ENCODE data around the gene SSBP3.
A peak's percentile ranks its signal among the peaks of the same experiment; 100 is the strongest.

SSBP3 gene

DNA sequence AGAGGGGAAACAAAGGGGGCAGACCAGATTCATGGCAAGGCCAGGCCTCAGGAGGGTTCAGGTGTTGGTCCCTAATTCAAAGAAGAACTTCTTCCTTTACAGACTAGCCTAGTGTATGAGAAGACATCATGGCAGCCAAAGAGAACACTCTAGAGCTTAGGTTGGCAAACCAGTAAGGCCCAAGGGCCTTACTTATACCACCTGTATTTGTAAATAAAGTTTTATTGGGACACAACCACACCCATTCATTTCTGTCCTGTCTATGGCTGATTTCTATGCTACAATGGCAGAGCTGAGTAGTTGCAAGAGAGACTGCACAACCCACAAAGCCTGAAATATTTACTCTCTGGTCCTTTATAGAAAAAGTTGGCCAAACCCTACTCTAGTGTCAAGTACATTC is 42.3 kb downstream of the SSBP3 start:
- Mint-ChIP-seq H3K27ac (no peak overlapping the region), H3K9me3 (no peaks in the 10 kb centered on the region), H3K27me3 (no peaks in the 10 kb centered on the region), H3K4me1 (ENCODE audit: low read depth) (peaks cover 71% of the 10 kb centered on the region), H3K36me3 (ENCODE audit: low read depth) (peaks cover 10% of the 10 kb centered on the region), H3K4me3 (no peak overlapping the region)
- DNase-seq = no peak

DNA sequence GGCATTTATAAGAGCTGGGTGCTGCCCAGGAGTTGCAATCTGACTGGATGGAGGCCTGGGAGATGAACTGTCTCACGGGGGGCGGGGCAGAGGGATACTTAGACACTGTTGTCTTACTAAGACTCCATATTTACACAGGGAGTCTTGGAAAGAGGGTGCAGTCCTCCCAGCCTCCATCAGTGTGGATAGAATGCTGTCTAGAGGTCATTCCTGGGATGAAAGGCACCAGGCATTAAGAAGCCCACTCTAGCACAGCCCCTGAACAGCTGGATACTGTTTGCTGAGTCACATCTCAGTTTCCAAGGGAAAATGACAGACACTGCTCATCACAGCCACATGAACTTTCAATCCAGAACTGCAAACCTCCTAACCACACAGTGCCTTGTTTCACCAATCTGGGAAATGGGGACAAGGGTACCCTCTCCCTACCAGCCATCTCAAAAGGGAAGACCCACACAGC is 43.3 kb downstream of the SSBP3 start:
- H3K27ac Mint-ChIP-seq = no peak overlapping the region
- H3K4me3 Mint-ChIP-seq = no peak overlapping the region
- H3K36me3 Mint-ChIP-seq (ENCODE audit: low read depth) = peaks cover 16% of the 10 kb centered on the region
- no peaks in the 10 kb centered on the region for H3K27me3 Mint-ChIP-seq
- H3K9me3 Mint-ChIP-seq = no peaks in the 10 kb centered on the region
- DNase-seq = no peak
- H3K4me1 Mint-ChIP-seq (ENCODE audit: low read depth) = peaks cover 76% of the 10 kb centered on the region

DNA sequence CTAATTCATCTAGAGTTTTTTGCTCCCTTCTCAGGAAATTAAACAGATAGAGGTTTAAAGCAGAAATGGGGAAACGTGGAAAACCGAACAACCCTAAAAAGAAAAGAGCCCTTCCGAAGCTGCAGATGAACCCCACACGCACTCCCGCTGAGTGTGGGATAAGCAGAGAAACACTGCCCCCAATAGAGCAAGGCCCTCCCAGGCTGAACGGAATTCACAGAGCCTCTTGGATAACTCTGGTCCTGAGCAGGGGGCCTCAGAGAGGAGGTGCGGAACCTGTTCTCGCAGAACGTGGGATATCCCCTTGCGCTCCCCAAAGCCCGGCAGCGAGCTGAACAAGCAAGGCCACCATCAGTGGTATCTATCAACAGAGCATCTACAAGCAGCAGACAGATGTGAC is 44.9 kb downstream of the SSBP3 start:
- H3K27ac Mint-ChIP-seq = no peak overlapping the region
- no peaks in the 10 kb centered on the region for H3K27me3 Mint-ChIP-seq

DNA sequence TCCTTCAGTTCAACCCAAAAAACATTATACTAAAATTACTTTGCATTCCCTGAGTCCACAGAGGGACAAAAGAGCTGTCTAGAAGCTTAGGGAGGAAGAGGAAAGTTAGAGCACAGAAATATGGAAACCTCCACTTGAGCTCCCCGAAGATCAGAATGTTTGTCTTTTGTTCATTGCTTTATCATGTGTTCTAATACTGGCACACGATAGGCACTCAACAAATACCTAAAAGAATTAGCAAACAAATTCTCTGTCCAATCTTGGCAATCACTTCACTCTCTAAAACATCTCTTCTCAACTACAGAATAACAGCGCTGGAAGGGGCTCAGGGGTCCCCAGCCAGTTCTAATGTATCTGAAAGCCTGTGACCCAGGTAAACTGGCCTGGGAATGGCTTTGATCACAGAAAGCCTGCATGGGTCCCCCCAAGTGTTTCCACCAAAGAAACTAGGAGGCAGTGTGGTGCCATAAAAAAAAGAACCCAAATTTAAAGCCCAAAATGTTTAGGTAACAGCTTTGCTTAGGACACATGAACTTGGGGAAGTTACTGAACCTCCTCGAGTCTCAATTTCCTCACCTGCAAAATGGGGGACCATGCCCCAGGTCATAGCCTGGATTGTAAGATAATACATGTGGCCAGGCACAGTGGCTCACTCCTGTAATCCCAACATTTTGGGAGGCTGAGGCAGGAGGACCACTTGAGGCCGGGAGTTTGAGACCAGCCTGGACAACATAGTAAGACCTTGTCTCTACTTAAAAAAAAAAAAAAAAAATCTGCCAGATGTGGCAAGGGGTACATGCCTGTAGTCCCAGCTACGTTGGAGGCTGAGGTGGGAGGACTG is 45.8 kb downstream of the SSBP3 start:
- H3K36me3 Mint-ChIP-seq (ENCODE audit: low read depth) = peaks cover 13% of the 10 kb centered on the region
- no peaks in the 10 kb centered on the region for H3K27me3 Mint-ChIP-seq
- no peak overlapping the region for H3K4me3 Mint-ChIP-seq
- no peaks in the 10 kb centered on the region for H3K9me3 Mint-ChIP-seq
- DNase-seq = no peak
- peak overlapping the region; percentile 73 for H3K27ac Mint-ChIP-seq
- peaks cover 95% of the 10 kb centered on the region for H3K4me1 Mint-ChIP-seq (ENCODE audit: low read depth)

More for the DNA sequence above, 44.9 kb downstream of the SSBP3 start:
- Mint-ChIP-seq H3K36me3 (ENCODE audit: low read depth) (peaks cover 16% of the 10 kb centered on the region), H3K4me1 (ENCODE audit: low read depth) (peaks cover 91% of the 10 kb centered on the region), H3K4me3 (no peak overlapping the region), H3K9me3 (no peaks in the 10 kb centered on the region)
- DNase-seq = no peak

DNA sequence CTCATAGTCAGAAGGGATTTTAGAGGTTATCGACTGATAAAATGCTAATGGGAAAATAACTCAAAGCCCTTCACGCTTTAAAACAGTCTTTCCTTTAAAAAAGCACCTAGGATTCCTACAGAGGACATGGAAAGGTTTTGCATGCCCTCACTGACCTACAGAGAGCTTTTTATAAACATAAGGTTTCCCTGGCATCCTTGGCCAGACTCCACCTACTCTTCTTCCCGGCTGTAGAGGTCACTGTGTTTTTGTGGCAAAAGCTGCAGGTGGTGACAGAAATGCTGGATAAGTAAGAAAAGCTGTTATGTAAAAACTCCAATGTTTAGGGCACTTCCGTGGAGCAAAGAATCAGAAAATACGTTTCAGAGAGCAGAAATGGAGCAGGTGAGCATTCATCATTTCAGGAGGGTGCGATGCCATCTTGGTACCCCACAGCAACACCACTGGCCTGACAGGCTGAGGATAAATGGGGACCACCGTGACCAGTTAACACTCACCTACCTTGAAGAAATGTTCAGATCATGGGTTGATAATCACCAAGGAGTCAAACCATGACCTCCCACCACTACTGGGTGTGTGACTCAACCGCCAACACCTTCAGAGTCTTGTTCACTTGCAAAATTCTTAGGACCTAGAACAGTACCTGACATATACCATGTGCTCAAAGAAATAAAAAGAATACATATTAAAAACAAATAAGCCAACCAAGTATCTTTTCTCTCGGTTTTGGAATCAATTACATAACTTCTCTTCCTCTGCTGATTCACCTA is 46.6 kb downstream of the SSBP3 start:
- Mint-ChIP-seq H3K27ac (peak overlapping the region; percentile 73), H3K4me1 (ENCODE audit: low read depth) (peaks cover 96% of the 10 kb centered on the region), H3K4me3 (no peak overlapping the region), H3K27me3 (no peaks in the 10 kb centered on the region), H3K9me3 (no peaks in the 10 kb centered on the region), H3K36me3 (ENCODE audit: low read depth) (peaks cover 13% of the 10 kb centered on the region)
- no peak for DNase-seq

DNA sequence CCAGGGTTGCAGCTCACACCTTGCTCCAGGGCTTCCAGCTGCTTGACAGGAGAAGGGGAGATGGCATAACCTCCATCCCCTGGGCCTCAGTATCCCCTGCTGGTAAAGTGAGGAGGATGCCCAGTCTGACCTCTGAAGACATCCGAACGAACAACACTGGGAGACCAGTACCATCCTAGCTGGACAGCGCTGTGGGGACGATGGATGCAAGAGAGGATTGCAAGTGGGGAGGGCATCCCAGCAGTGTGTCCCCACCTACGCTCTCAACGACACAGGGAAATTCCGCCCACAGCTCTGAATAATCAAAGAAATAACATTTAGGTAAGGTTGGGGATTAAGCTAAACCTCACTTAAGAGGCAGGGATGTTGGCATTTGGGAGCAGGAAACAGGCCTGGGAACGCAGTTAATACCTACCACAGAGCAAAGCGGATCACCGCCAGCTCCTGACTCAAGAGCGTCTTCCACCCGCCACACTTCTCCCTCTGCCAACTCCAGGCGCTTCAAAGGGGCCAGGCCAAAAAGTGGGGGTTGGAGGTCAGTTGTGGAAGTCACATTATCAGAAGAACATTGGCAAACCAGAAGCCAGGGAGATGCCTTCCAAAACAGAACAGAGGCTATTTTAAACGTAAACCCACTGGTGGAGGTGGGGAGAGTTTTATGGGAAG is 47.6 kb downstream of the SSBP3 start:
- Mint-ChIP-seq H3K27me3 (no peaks in the 10 kb centered on the region), H3K4me3 (no peak overlapping the region), H3K27ac (peak overlapping the region; percentile 14), H3K36me3 (ENCODE audit: low read depth) (peaks cover 13% of the 10 kb centered on the region), H3K9me3 (no peaks in the 10 kb centered on the region), H3K4me1 (ENCODE audit: low read depth) (peaks cover 95% of the 10 kb centered on the region)
- DNase-seq = no peak

DNA sequence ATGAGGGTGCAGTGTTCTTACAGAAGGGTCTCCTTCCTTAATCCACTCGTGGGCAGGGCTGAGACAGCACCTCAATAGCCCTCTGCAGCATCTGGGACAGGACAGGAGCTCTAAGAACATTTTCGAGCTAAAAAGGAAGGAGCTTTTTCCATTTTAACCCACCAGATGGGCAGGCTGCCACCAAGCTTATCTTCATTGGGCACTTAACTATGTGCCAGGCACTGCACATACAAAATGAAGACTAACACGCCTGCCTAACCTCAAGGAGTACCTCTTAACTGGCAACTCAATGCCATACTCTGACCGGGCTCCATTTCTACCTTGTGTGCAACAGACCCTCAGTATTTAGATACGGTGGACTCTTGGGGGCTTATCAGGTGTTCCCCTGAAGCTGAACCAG is 48.2 kb downstream of the SSBP3 start:
- Mint-ChIP-seq H3K4me3 (no peak overlapping the region), H3K9me3 (no peaks in the 10 kb centered on the region), H3K4me1 (ENCODE audit: low read depth) (peaks cover 94% of the 10 kb centered on the region), H3K36me3 (ENCODE audit: low read depth) (peaks cover 13% of the 10 kb centered on the region), H3K27ac (peak overlapping the region; percentile 38), H3K27me3 (no peaks in the 10 kb centered on the region)
- DNase-seq = no peak

DNA sequence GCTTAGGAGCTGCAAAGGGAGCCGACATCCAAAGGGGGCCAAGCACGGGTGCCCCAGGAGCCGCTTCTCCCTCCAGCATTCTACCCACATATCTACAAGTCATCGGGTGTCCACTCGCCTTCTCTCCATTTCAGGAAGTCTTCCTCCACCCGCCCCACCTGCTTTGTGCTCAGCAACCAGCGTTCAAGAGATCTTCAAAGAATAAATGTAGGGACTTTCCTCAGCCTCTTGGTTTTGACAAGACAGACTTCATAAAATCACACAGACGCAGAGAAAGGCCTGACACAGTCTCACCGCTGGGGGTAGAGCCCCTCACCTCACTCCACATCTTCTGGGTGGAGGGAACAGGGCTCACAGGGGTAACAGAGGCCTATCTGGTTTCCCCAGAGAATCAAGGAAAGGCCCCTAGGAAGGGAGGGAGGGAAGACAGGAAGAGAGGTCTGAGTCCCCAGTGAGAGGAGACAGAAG is 49.5 kb downstream of the SSBP3 start:
- Mint-ChIP-seq H3K27ac (peak overlapping the region; percentile 92), H3K27me3 (no peaks in the 10 kb centered on the region), H3K4me1 (ENCODE audit: low read depth) (peaks cover 93% of the 10 kb centered on the region), H3K36me3 (ENCODE audit: low read depth) (peaks cover 13% of the 10 kb centered on the region), H3K4me3 (peak overlapping the region; percentile 78), H3K9me3 (no peaks in the 10 kb centered on the region)
- peak; percentile 54 for DNase-seq

DNA sequence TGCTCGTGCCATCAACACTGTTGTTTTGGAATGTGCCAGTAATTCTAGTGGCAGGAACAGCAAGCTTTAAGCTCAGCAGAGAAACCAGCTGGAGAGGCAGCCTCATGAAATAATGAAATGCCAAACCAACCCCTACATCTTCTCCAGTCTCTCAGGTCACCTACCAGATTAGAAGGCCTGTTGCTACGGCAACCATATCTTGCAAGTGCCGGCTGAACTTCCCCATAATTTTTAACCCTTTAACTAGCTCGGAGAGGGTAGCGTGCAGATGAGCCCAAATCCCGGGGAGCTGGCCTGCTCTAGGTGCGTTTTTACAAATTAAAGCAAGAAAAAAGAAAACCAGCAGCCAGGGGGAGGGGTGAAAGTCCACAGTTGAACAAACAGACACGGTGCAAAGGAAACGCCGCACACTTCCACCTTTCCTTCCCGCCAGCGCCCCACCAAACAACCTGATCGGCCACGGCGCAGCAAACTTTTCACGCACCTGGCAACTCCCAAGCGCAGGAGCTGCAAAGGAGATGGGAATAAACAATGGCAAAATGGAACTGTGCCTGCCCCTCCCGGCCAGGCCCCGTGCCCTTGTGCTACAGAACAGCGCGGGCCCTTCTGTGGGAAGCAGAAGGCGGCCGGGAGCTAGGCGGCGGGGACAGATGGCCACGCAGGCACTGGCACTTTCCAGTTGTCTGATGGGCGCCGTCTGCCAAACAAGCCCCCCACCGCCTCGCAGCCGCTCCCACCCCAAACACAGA is 50.1 kb downstream of the SSBP3 start:
- H3K27me3 Mint-ChIP-seq = no peaks in the 10 kb centered on the region
- no peak for DNase-seq
- H3K4me1 Mint-ChIP-seq (ENCODE audit: low read depth) = peaks cover 93% of the 10 kb centered on the region
- no peaks in the 10 kb centered on the region for H3K9me3 Mint-ChIP-seq
- peaks cover 13% of the 10 kb centered on the region for H3K36me3 Mint-ChIP-seq (ENCODE audit: low read depth)
- peak overlapping the region; percentile 78 for H3K4me3 Mint-ChIP-seq
- peak overlapping the region; percentile 92 for H3K27ac Mint-ChIP-seq

DNA sequence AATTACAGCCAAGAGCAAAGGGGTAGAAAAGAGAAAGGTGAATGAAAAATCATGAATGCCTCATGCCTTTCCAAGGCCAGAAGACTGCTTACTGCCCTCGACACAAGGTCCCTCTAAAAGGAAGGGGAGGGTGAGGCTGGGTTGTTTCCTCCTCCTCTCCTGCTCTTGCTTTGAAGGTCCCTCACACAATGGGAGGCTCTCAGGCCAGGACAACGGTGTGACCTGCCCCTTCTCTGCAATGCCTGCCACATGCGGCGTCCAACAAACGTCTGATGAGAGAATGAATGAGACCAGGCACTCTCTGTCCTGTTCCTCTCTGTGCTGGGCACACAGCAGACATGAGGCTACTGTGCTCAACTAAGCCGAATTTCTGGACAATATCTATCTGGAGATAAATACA is 51.3 kb downstream of the SSBP3 start:
- Mint-ChIP-seq H3K27me3 (no peaks in the 10 kb centered on the region), H3K4me3 (no peak overlapping the region), H3K36me3 (ENCODE audit: low read depth) (peaks cover 13% of the 10 kb centered on the region), H3K27ac (peak overlapping the region; percentile 64), H3K4me1 (ENCODE audit: low read depth) (peaks cover 92% of the 10 kb centered on the region), H3K9me3 (no peaks in the 10 kb centered on the region)
- DNase-seq = no peak

DNA sequence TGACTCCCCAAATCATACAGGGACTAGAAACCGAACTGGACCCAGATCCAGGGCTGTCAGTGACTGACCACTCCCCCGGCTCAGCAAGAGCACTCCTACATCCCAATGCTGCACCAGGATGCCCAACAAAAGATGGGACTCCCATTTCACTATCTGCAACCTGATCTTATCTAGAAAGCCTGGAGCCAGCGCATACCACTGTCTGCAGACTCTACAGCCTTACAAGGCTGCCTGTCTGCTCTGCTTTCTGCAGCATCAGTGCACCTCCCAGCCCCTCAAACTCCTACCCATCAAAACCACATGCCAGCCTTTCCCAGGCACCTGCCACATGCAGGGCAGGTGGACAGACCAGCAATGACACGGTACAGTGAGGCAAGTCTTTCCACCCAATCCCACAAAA is 52.2 kb downstream of the SSBP3 start:
- peaks cover 92% of the 10 kb centered on the region for H3K4me1 Mint-ChIP-seq (ENCODE audit: low read depth)
- no peaks in the 10 kb centered on the region for H3K9me3 Mint-ChIP-seq
- no peak for DNase-seq
- peak overlapping the region; percentile 11 for H3K27ac Mint-ChIP-seq
- no peak overlapping the region for H3K4me3 Mint-ChIP-seq
- peaks cover 7% of the 10 kb centered on the region for H3K36me3 Mint-ChIP-seq (ENCODE audit: low read depth)
- no peaks in the 10 kb centered on the region for H3K27me3 Mint-ChIP-seq

DNA sequence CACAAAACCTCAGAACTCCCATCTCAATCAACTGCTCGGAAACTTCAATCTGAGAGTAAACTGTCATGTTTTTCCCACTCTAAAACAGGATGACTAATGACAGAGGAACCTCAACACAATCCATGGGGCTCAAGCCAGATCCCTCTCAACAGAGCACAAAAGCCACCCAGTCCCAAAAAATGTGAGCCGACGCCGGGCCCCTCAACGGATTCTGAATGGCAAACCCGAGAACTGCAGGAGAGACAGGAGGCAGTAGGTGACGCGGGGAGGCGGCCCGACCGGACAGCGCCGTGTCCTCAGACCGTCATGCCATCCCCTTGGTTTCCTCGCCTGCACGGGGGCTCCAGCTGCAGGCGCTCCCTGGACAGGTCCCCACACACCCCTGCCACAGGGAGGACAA is 53.4 kb downstream of the SSBP3 start:
- Mint-ChIP-seq H3K4me1 (ENCODE audit: low read depth) (peaks cover 90% of the 10 kb centered on the region), H3K36me3 (ENCODE audit: low read depth) (no peaks in the 10 kb centered on the region), H3K27ac (peak overlapping the region; percentile 44), H3K27me3 (no peaks in the 10 kb centered on the region), H3K9me3 (no peaks in the 10 kb centered on the region), H3K4me3 (no peak overlapping the region)
- no peak for DNase-seq

DNA sequence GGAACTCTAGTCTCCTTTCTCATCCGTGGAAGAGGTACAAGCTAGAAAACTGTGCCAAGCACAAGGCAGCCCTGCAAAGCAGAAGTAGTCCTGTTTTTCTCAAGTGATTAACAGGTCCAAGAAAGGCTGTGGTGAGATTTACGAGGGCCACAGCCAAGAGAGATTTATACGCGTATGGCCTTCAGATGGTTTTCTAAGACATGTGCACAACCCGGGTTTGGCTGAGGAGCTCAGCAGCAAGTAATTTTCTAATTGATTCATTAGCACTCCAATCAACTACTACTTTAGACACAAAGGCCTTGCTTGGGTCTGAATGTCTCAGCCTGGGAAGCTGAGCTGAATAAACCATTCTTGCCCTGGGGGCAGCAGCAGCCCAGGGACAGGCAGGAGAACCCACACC is 55.8 kb downstream of the SSBP3 start:
- no peaks in the 10 kb centered on the region for H3K9me3 Mint-ChIP-seq
- H3K4me1 Mint-ChIP-seq (ENCODE audit: low read depth) = peaks cover 73% of the 10 kb centered on the region
- H3K27ac Mint-ChIP-seq = no peak overlapping the region
- H3K36me3 Mint-ChIP-seq (ENCODE audit: low read depth) = peaks cover 2% of the 10 kb centered on the region
- H3K4me3 Mint-ChIP-seq = no peak overlapping the region
- no peak for DNase-seq
- no peaks in the 10 kb centered on the region for H3K27me3 Mint-ChIP-seq

DNA sequence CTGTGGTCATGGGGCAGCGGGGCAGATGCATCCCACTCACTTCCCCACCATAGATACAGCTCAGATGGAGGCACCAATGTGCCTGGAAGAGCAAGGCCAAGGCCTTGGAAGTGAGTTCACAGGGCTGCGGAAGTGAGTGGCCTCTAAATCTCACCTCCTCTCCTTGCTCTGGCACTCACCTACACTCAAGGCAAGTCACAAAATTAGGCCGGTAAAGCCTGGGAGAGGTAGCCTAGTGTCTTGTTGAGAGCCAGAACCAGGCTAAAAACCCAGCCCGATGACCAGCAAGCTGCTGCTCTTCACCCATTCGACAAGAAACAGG is 57.5 kb downstream of the SSBP3 start:
- Mint-ChIP-seq H3K27ac (no peak overlapping the region), H3K27me3 (no peaks in the 10 kb centered on the region), H3K36me3 (ENCODE audit: low read depth) (peaks cover 10% of the 10 kb centered on the region), H3K9me3 (no peaks in the 10 kb centered on the region), H3K4me1 (ENCODE audit: low read depth) (peaks cover 63% of the 10 kb centered on the region), H3K4me3 (no peak overlapping the region)
- DNase-seq = no peak

Measured in activated T-cell treated with anti-CD3 and anti-CD28 coated beads, Interleukin-2, amount 50 U/mL, for 24 hours (primary cell).